GM12801 (cell line): Measurements from ENCODE around the gene SAMM50.

Source experiments
- CTCF ChIP-seq: IDR thresholded peaks from one replicate; pipeline ENCODE4 v1.5.1; 2011; ENCODE audit warnings: control low read depth; ENCODE audit not compliant: insufficient read length; ENCODE audit errors: extremely low read depth

SAMM50 gene

GRCh38 chr22:43928468-43928867, 26.8 kb upstream of the SAMM50 start:
- TF ChIP-seq CTCF: no peak

- TF ChIP-seq CTCF: no peak
These were observed 26.3 kb upstream of the SAMM50 start for GRCh38 chr22:43928908-43929307.

GRCh38 chr22:43931771-43932170, 23.5 kb upstream of the SAMM50 start:
- no peak for TF ChIP-seq CTCF

GRCh38 chr22:43941449-43941848, 13.8 kb upstream of the SAMM50 start:
- no peak for TF ChIP-seq CTCF

- no peak for TF ChIP-seq CTCF
These were observed 10.4 kb upstream of the SAMM50 start for GRCh38 chr22:43944670-43945430.

GRCh38 chr22:43945632-43946383, 9.4 kb upstream of the SAMM50 start:
- TF ChIP-seq CTCF: no peak

- TF ChIP-seq CTCF: no peak
These were observed 8.9 kb upstream of the SAMM50 start for GRCh38 chr22:43946384-43946667.
